Suppressor macrophage treated with lipopolysaccharide for 1 hour (primary cell): ENCODE results near the gene DLG2.
A peak's percentile ranks its signal among the peaks of the same experiment; 100 is the strongest.
"Not testable (repeated sequence)": the region's sequence is repeated elsewhere in the genome, so short reads cannot be mapped to it uniquely, and the experiment has no call there.

Experiments
- DNase-seq, 3 donors: peaks; one replicate each; pipeline ENCODE4 v3.0.0-alpha.2; 2020 to 2022

The DLG2 gene

DNA sequence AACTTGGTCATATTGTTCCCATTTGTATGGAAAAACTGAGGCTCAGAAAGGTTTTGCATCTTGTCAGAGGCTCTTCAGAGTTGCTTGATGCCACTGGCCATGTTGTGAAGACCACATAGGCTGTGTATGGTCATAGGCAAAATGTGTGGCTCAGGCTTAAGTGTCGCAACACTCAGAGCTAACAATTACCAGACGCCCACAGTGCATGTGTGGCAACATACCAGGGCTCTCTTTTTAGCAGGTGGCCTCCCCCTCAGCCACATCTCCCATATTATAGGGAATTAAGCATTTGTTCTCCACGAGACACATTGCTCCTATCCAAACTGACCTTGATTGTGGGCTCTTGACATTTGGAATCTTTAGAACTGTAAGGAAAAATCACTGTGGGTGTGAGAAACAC lies 802.5 kb downstream of the DLG2 start:
- no peak for DNase-seq

DNA sequence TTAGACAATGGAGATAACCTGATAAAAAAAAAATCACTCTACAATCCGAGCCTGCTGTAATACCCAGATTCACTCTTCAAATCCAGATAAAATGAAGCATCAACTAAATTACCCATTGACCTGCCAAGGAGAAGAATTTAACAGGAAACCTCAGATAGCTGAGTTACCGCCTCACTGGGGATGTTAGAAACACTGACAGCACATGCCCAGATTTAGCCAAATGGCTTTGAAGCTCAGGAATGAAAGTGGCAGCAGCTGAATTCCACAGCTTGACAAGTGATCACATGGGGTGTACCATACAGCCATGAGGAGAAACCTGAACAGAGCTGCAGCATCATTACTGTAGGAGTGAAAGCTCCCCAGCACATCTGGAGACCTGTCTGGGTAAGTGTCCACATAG lies 807.6 kb downstream of the DLG2 start:
- no peak for DNase-seq

DNA sequence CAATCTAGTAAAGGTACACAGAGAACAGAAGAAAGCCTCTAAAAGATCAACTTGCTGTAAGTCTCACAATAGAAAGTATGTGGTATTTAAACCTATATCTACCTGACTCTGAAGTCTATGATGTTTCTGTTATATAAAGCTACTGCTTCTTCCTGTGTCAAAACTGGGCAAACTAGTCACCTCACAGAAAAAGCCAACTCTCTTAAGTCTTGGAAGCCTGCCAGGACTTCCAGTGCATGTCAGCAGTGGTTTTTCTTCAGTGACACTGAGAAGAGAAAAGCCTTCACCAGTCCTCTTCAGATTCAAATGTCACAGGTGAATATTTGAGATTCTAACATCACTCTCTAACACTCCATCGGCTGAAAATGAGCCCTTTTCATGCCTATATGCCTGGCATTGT lies 808.0 kb downstream of the DLG2 start:
- no peak for DNase-seq

- no peak for DNase-seq
These were observed 809.1 kb downstream of the DLG2 start for GRCh38 chr11:84817998-84818397.

- DNase-seq = no peak
These were observed 814.6 kb downstream of the DLG2 start for GRCh38 chr11:84812471-84812969.

DNA sequence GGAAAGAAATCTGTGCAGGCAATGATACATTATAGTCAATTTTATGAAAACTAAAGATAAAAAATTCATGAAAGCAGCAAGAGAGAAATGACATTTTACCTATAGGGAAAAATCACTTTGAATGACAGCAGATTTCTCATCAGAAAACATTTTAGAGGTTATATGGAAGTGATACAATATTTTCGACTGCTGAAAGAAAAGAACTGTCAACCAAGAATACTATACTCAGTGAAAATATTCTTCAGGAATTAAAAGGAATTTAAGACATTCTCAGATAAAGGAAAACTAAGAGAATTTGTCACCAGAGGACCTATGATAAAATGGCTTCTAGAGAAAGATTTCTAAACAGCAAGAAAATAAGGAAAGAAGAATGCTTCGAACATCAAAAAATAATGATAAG lies 820.8 kb downstream of the DLG2 start:
- DNase-seq = no peak

DNA sequence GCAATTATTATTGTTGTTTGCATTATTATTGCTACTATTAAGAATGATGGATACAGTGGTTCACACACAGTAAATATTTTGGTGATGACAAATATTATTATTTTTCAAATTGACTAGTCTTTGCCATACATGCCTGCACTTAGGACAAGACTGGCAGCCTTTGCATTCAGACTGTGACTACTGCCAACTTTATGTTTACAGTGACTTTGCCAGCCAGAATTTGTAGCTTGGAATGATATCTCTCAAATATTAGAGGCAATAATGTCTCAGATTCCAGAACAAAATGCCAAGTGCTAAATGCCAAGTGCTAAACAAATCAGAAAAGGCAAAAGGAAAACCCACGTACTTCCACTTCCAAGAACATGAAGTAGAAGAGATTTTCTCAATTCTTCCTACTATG lies 823.1 kb downstream of the DLG2 start:
- DNase-seq = no peak

- no peak for DNase-seq
These were observed 826.3 kb downstream of the DLG2 start for GRCh38 chr11:84800755-84801346.

DNA sequence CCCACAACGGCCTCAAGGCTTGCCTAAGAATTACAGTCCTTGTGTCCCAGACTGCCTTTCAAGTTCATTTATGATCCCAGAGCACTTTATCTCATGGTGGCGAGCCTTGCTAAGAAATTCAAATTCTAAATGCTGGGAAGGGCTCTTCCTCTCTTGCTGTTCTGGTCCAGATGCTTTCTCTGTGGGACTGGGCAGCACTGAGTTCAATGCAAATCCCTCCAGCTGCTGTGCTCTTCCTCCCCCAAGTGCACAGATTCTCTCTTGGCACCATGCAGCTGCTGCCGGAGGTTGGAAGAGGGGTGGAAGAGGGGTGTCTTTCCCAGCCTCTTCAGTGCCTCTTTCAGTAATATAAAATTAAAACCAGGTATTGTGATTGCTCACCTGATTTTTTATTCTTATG lies 828.0 kb downstream of the DLG2 start:
- DNase-seq = no peak

DNA sequence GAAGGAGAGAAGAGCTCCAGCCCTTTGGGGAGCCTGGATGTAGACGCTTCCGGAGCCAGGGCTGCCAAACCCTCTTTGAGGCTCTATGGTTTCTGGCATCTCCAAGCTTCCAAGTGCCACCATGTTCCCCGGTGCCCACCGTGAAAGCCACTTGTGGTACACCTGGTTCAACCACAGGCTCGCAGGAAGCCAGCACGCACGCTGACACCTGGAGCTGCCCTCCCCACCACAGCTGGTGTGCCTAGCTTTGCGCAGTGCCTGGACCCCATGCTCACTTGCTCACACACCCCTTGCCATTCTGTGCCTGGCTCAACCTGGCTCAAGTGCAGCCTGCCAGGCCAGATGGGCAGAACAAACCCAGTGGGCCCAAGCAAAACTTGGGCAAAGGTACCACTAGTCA lies 831.4 kb downstream of the DLG2 start:
- DNase-seq = no peak

- DNase-seq = no peak
These were observed 832.3 kb downstream of the DLG2 start for GRCh38 chr11:84794663-84795443.

DNA sequence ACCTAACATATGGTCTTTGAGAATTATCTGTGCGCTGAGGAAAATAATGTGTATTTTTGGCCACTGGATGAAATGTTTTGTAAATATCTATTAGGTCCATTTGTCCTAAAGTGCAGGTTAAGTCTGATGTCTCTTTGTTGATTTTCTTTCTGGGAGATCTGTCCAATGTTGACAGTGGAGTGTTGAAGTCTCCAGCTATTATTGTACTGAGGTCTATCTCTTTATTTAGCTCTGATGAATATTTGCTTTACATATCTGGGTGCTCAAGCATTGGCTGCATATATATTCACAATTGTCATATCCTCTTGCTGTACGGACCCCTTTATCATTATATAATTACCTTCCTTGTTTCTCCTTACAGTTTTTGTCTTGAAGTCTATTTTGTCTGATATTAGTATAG lies 833.8 kb downstream of the DLG2 start:
- no peak for DNase-seq

DNA sequence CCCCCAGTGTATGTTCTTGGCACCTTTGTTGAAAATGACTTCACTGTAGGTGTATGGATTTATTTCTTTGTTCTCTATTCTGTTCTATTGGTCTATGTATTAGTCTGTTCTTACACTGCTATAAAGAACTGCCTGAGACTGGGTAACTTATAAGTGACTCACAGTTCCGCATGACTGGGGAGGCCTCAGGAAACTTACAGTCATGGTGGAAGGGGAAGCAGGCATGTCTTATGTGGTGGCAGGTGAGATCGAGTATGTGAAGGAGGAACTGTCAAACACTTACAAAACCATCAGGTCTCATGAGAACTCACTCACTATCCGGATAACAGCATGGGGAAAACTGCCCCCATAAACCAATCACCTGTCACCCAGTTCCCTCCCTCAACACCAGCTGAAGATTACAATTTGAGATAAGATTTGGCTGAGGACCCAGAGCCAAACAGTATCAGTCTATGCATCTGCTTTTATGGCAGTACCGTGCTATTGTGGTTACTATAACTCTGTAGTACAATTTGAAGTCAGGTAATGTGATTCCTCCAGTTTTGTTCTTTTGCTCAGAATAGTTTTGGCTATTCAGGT lies 836.2 kb downstream of the DLG2 start:
- no peak for DNase-seq

DNA sequence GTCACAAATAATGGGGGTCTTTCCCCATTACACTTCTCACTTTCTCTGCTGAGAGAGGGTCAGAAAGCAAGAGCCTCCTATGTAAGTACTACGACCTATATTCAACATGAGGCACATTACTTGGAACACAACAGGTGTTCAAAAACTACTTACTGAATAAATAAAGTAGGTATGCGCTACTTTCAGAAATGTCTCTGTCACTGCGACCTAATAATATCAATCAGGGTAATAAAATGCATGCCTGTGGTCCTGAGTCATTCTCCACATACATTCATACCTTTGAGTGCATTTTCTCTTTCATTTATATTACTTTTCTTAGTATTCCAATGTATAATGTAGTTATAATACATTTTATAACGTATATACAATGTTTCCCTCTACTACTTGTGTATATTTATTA lies 838.9 kb downstream of the DLG2 start:
- no peak for DNase-seq

GRCh38 chr11:84784158-84784557 lies 843.0 kb downstream of the DLG2 start:
- not testable (repeated sequence) for DNase-seq

DNA sequence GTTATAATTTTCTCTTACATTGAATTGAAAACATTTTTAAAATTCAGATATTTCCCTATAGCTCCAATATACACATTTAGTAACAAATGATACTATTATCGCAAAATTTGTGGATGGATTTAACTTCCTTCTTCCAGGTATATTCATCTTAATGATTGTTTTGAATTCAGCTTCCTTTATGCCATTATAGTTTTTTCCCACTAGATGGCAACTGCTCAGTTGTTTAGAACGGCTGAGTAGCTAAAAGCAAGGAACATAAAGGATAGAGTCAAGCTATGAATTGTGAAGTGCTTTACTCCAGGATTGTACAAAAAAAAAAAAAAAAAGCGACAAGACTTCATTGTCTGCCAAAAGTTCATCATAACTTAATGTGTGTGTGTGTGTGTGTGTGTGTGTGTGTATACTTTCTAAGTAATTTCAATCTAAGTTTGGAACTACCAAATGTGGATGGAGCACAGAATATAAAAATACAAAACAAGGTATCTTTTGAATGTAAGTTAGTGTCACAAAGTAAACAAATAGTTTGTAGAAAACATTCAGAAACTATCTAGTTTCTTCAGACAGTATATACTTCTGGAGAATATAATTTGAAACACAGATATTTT lies 846.4 kb downstream of the DLG2 start:
- DNase-seq = peak in 1 of 3 donors; percentile 2

- DNase-seq = no peak
These were observed 851.6 kb downstream of the DLG2 start for GRCh38 chr11:84775503-84775902.

DNA sequence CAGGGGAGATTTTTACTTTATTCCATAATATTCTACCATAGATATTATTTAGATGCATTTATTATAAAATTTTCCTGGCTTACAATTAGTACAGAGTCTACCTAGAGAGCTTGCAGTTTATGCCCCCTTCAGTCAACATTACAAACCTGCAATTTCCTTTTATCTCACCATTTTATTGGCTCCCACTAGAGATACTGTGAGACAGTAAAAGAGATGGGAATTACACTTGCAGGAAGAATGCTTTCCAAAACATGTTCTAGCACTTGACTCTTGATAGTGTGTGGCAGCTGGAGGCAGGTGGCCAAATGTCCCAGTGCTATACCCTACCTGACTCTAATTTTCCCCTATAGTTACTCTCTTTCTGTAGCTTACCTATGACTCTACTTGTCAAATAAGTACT lies 863.2 kb downstream of the DLG2 start:
- DNase-seq = no peak

DNA sequence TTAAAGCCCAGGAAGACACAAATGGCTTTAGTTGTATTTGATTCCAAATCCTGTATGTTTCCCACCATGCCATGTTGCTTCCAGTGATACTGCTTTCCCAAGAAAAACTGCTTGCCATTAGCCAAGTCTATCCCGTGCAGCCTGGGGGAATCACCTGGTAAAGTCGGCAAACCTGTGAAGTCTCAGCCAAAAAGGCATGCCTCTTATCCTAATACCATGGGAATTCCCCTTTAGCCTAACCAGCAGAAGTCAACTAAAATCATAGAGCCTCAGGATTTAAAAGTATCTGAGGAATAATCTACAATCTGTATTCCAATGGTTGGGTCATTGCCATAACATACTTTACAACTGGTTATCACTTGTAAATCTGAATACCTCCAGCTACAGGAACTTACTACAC lies 869.4 kb downstream of the DLG2 start:
- no peak for DNase-seq

- no peak for DNase-seq
These were observed 875.8 kb downstream of the DLG2 start for GRCh38 chr11:84751371-84751770.

DNA sequence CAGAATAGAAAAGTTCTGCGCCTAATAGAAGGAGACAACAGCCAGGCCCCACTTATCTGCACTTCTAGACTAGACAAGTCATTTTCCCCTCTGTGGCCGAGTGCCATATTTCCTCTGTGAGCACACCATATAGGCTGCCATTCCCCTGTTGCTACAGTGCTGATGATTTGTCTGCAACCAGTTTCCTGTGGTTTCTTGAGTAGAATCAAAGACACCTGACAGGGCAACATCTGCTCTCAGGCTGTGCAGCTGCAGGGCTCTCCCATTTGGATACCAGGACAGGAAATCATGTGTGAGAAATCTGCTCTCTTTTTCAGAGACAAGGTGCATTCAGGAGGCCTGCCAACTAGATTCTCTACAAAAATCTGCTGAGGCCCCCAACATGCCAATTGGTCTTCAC lies 879.3 kb downstream of the DLG2 start:
- DNase-seq = no peak

DNA sequence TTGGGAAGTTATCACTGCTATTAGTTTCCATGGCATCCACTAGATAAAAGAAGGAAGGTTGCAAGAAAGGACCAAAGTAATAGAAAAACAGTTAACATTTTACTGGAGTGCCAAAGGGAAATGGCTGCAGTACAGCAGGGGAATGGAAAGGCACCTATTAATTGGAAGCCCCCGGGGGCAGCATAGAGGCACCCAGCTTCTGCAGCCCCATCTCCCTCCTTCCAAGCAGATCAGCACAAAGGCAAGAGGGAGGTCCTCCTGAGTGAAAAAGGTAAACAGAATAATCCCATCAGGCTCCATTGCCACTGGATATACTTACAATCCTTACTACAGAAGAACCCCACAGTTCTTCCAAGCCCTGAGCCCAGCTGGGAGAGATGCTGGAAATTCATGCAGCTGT lies 887.1 kb downstream of the DLG2 start:
- DNase-seq = no peak

DNA sequence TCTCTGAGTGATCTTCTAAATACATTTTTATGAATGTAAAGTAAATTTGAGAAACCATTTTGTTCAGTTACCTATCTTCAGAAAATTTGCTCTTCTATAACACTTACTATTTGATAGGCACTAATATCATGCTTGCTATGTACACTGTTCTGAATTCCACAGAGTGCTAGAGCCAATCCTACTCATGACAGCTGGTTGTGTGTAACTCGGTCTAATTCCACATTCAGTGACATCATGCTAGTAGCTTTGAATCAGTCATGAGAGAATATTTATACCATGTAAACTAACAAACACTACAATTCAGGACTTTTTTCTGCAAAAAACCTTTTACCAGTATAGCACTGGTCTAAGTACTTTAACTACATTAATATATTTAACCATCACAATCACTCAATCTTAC lies 902.9 kb downstream of the DLG2 start:
- DNase-seq = no peak

DNA sequence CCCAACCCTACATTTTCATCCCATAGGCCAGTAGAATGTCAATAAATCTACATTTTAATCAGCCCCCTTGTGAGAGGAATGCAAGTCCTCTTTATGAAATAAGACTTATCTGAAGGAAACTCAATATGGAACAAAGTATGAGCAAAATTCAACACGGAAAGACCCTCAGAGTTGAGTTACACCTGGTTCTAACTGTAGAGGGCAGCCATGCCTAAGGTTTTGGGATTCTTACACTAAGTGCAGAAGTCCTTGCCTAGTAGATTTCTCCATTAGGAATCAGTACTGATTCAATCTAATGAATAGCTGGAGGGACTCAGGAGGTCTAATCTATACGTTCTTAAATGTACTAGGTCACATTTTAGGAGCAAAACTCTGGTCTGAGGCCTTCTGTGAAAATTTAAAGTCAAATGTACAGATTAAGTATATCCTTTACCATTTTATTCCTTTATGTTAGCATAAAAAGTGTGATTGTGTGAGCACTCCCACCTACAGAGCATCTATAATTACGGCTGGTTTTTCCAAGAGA lies 904.5 kb downstream of the DLG2 start:
- DNase-seq = no peak
